Neural progenitor cell (in vitro differentiated cells): ENCODE measurements around the gene C10orf105.
A peak's percentile ranks its signal among the peaks of the same experiment; 100 is the strongest.

Source experiments
- CTCF ChIP-seq: fragments of 200-600 bp; sonication (generic); IDR thresholded peaks from 2 replicates; pipeline ENCODE4 v1.5.1; 2017; ENCODE audit warnings: antibody characterized with exemption, mild to moderate bottlenecking
- EZH2 ChIP-seq: fragments of 200-600 bp; sonication (generic); IDR thresholded peaks from 2 replicates; pipeline ENCODE4 v1.6.1; 2017; ENCODE audit warnings: antibody characterized with exemption, mild to moderate bottlenecking, moderate library complexity

- peak; percentile 95 for TF ChIP-seq CTCF
- TF ChIP-seq EZH2, result no peak
Measured at GRCh38 chr10:71696628-71697326, 22.8 kb downstream of the C10orf105 start.
